NCI-H128 (cell line): ENCODE results near the gene NLRP12.
"Not testable (repeated sequence)": the region's sequence is repeated elsewhere in the genome, so short reads cannot be mapped to it uniquely, and the experiment has no call there.

ENCODE experiments used
- DNase-seq: peaks from one replicate; lab custom pipeline; 2025; ENCODE audit not compliant: unreplicated experiment; lab: John Stamatoyannopoulos, UW

NLRP12 gene

GRCh38 chr19:53840241-53840640 lies 16.1 kb upstream of the NLRP12 start:
- not testable (repeated sequence) for DNase-seq

- not testable (repeated sequence) for DNase-seq
These were observed 14.3 kb upstream of the NLRP12 start for GRCh38 chr19:53838446-53838845.

- not testable (repeated sequence) for DNase-seq
These were observed 8.7 kb upstream of the NLRP12 start for GRCh38 chr19:53832861-53833260.

- no peak for DNase-seq
These were observed 4.4 kb upstream of the NLRP12 start for GRCh38 chr19:53828531-53828930.

GRCh38 chr19:53826876-53827275 lies 2.8 kb upstream of the NLRP12 start:
- DNase-seq = no peak

GRCh38 chr19:53823380-53824120 lies 564 bp downstream of the NLRP12 start:
- DNase-seq = no peak

- no peak for DNase-seq
These were observed 4.3 kb downstream of the NLRP12 start for GRCh38 chr19:53819861-53820260.

GRCh38 chr19:53818756-53819155 lies 5.4 kb downstream of the NLRP12 start:
- DNase-seq = no peak

GRCh38 chr19:53813996-53814395 lies 10.1 kb downstream of the NLRP12 start:
- DNase-seq = no peak

- no peak for DNase-seq
These were observed 11.8 kb downstream of the NLRP12 start for GRCh38 chr19:53812335-53812734.

GRCh38 chr19:53810891-53811290 lies 13.2 kb downstream of the NLRP12 start:
- DNase-seq = no peak

GRCh38 chr19:53810187-53810546 lies 13.9 kb downstream of the NLRP12 start:
- no peak for DNase-seq

- DNase-seq = no peak
These were observed 14.5 kb downstream of the NLRP12 start for GRCh38 chr19:53809518-53810186.

- DNase-seq = no peak
These were observed 15.4 kb downstream of the NLRP12 start for GRCh38 chr19:53808710-53809125.

GRCh38 chr19:53801257-53801656 lies 22.9 kb downstream of the NLRP12 start:
- no peak for DNase-seq

GRCh38 chr19:53795019-53795418 lies 29.1 kb downstream of the NLRP12 start:
- no peak for DNase-seq

- peak; percentile 1 for DNase-seq
These were observed 31.2 kb downstream of the NLRP12 start for GRCh38 chr19:53792721-53793433.

GRCh38 chr19:53789708-53790678 lies 34.1 kb downstream of the NLRP12 start:
- DNase-seq = no peak

GRCh38 chr19:53787266-53787665 lies 36.8 kb downstream of the NLRP12 start:
- DNase-seq = no peak

- DNase-seq = no peak
These were observed 37.4 kb downstream of the NLRP12 start for GRCh38 chr19:53786744-53787143.
